NCI-H2196 treated with DMSO at 0.1 percent for 48 hours (cell line): ENCODE data around the gene TBC1D4.
"Not testable (repeated sequence)": the region's sequence is repeated elsewhere in the genome, so short reads cannot be mapped to it uniquely, and the experiment has no call there.

Experiments
- DNase-seq: peaks from one replicate; lab custom pipeline; 2025; ENCODE audit not compliant: unreplicated experiment; lab: John Stamatoyannopoulos, UW

TBC1D4 gene

GRCh38 chr13:75364131-75364713 lies 117.7 kb downstream of the TBC1D4 start:
- no peak for DNase-seq

- no peak for DNase-seq
Measured at GRCh38 chr13:75363371-75363770, 118.6 kb downstream of the TBC1D4 start.

GRCh38 chr13:75362026-75362425 lies 119.9 kb downstream of the TBC1D4 start:
- DNase-seq = no peak

GRCh38 chr13:75360170-75360569 lies 121.8 kb downstream of the TBC1D4 start:
- no peak for DNase-seq

GRCh38 chr13:75359266-75359665 lies 122.7 kb downstream of the TBC1D4 start:
- no peak for DNase-seq

GRCh38 chr13:75357576-75358289 lies 124.2 kb downstream of the TBC1D4 start:
- DNase-seq = peak; percentile 9

- no peak for DNase-seq
Measured at GRCh38 chr13:75356421-75356820, 125.5 kb downstream of the TBC1D4 start.

GRCh38 chr13:75355609-75356008 lies 126.4 kb downstream of the TBC1D4 start:
- no peak for DNase-seq

GRCh38 chr13:75353781-75354193 lies 128.2 kb downstream of the TBC1D4 start:
- DNase-seq = no peak

GRCh38 chr13:75352641-75353327 lies 129.2 kb downstream of the TBC1D4 start:
- no peak for DNase-seq

GRCh38 chr13:75351538-75351937 lies 130.4 kb downstream of the TBC1D4 start:
- not testable (repeated sequence) for DNase-seq

GRCh38 chr13:75347925-75348324 lies 134.0 kb downstream of the TBC1D4 start:
- DNase-seq = no peak

GRCh38 chr13:75347457-75347856 lies 134.5 kb downstream of the TBC1D4 start:
- DNase-seq = no peak

- DNase-seq = no peak
Measured at GRCh38 chr13:75345193-75345592, 136.8 kb downstream of the TBC1D4 start.

GRCh38 chr13:75341028-75341427 lies 140.9 kb downstream of the TBC1D4 start:
- DNase-seq = no peak

GRCh38 chr13:75339635-75340374 lies 142.2 kb downstream of the TBC1D4 start:
- no peak for DNase-seq

GRCh38 chr13:75334634-75335447 lies 147.1 kb downstream of the TBC1D4 start:
- DNase-seq = no peak

GRCh38 chr13:75333103-75333502 lies 148.9 kb downstream of the TBC1D4 start:
- DNase-seq = no peak

GRCh38 chr13:75331792-75332349 lies 150.1 kb downstream of the TBC1D4 start:
- no peak for DNase-seq

- DNase-seq = no peak
Measured at GRCh38 chr13:75330770-75331169, 151.2 kb downstream of the TBC1D4 start.
